Keratinocyte (primary cell): ENCODE results near the gene ALS2CL. TPM values are rescaled to one million over a fixed set of nuclear protein-coding genes. Genes with fewer than 3 reads are reported as not detected.

Experiments used
- DNase-seq: peaks from one replicate; pipeline ENCODE4 v3.0.0-alpha.2; 2011; ENCODE audit warnings: low read depth, missing footprints, low spot score
- FAIRE-seq: peaks from 2 replicates; lab custom pipeline; 2011; peaks lifted over from hg19 to GRCh38; lab: Jason Lieb, UNC
- H2AFZ ChIP-seq: 2 replicates; pipeline ENCODE4 v1.6.0; 2012; ENCODE audit warnings: low read length, control low read depth, inconsistent platforms; ENCODE audit not compliant: control insufficient read depth
- H3K27ac ChIP-seq: 2 replicates; pipeline ENCODE4 v1.5.1; 2011; ENCODE audit warnings: low read length; ENCODE audit not compliant: control insufficient read depth, insufficient read depth
- H3K27me3 ChIP-seq: 3 replicates; pipeline ENCODE4 v1.6.0; 2011; ENCODE audit warnings: low read length; ENCODE audit not compliant: control insufficient read depth, insufficient read depth; ENCODE audit errors: extremely low read depth
- H3K36me3 ChIP-seq, 2 experiments: 2 replicates in 1 of 2; 3 replicates in 1 of 2; pipeline ENCODE4 v1.5.1; 2011; ENCODE audit warnings: low read length in 2 of 2, mild to moderate bottlenecking in 1 of 2; ENCODE audit not compliant: control insufficient read depth in 2 of 2, insufficient read depth in 2 of 2; ENCODE audit errors: extremely low read depth in 1 of 2
- H3K4me1 ChIP-seq: 3 replicates; pipeline ENCODE4 v1.5.1; 2011; ENCODE audit warnings: low read length; ENCODE audit not compliant: control insufficient read depth, insufficient read depth; ENCODE audit errors: extremely low read depth
- H3K4me2 ChIP-seq: 3 replicates; pipeline ENCODE4 v1.6.0; 2011; ENCODE audit warnings: low read depth, low read length; ENCODE audit not compliant: control insufficient read depth, insufficient read depth; ENCODE audit errors: extremely low read depth
- H3K4me3 ChIP-seq, 3 experiments: fragments of 200-600 bp in 1 of 3; sonication (generic) in 1 of 3; 2 replicates in 2 of 3; 3 replicates in 1 of 3; pipeline ENCODE4 v1.5.1; 2011 to 2016; ENCODE audit warnings: low read length in 3 of 3, mild to moderate bottlenecking in 3 of 3, control low read depth in 2 of 3, inconsistent platforms in 1 of 3, low read depth in 1 of 3, mixed read lengths in 1 of 3, mixed run types in 1 of 3, moderate library complexity in 1 of 3; ENCODE audit not compliant: control insufficient read depth in 2 of 3, insufficient read depth in 2 of 3; ENCODE audit errors: extremely low read depth in 1 of 3
- H3K79me2 ChIP-seq: 2 replicates; pipeline ENCODE4 v1.6.0; 2012; ENCODE audit warnings: low read length; ENCODE audit not compliant: control insufficient read depth, insufficient read depth
- H3K9ac ChIP-seq: 3 replicates; pipeline ENCODE4 v1.6.0; 2011; ENCODE audit warnings: low read length; ENCODE audit not compliant: control insufficient read depth, insufficient read depth; ENCODE audit errors: extremely low read depth
- H3K9me1 ChIP-seq: 3 replicates; pipeline ENCODE4 v1.6.0; 2011; ENCODE audit warnings: low read length; ENCODE audit not compliant: control insufficient read depth, insufficient read depth; ENCODE audit errors: extremely low read depth
- H3K9me3 ChIP-seq: 2 replicates; pipeline ENCODE4 v1.5.1; 2012; ENCODE audit warnings: low read depth, low read length; ENCODE audit not compliant: control insufficient read depth
- H4K20me1 ChIP-seq: 3 replicates; pipeline ENCODE4 v1.6.0; 2011; ENCODE audit warnings: low read length; ENCODE audit not compliant: control insufficient read depth, insufficient read depth; ENCODE audit errors: extremely low read depth
- CTCF ChIP-seq, 3 experiments: IDR thresholded peaks in 1 of 3; conservative IDR thresholded peaks in 1 of 3; optimal IDR thresholded peaks in 1 of 3; 2 replicates in 2 of 3; 3 replicates in 1 of 3; pipeline versions ENCODE3 to v1.5.1; 2011; ENCODE audit warnings: low read length in 3 of 3, mild to moderate bottlenecking in 3 of 3, moderate library complexity in 2 of 3, control low read depth in 1 of 3, inconsistent platforms in 1 of 3; ENCODE audit not compliant: insufficient read depth in 2 of 3; ENCODE audit errors: extremely low read depth in 1 of 3
- EZH2 ChIP-seq: IDR thresholded peaks from one replicate; pipeline ENCODE4 v1.6.1; 2012; ENCODE audit warnings: inconsistent platforms, mild to moderate bottlenecking, low read length, moderate library complexity
- dilution Hi-C: fragments of 300-500 bp; cut with MboI; formaldehyde crosslinking; loops from one replicate; pipeline ENCODE4 v1.7.0; 2020; ENCODE audit warnings: low sequenced_read_pairs; ENCODE audit not compliant: extremely low pct_ligation_motif_present
- polyA plus RNA-seq, 5 experiments: library from polyadenylated mRNA; depleted of rRNA in 3 of 5; stranded (reverse) in 3 of 5; stranded (forward) in 1 of 5; unstranded in 1 of 5; fragments of >200 nt; gene quantifications; 1 replicate in 1 of 5; 2 replicates in 3 of 5; 3 replicates in 1 of 5; pipeline versions ENCODE4 v1.2.1 to v1.2.3, GENCODE V29; 2011 to 2012; ENCODE audit warnings: missing spikeins in 2 of 5, low read depth in 1 of 5, low replicate concordance in 1 of 5

Gene ALS2CL
- polyA plus RNA-seq, 1 donor (not counting 4 experiments of a cell fraction or from before 2014, with no cell fraction given), result 40.9 TPM

- Histone ChIP-seq H2AFZ (no peak overlapping the region), H3K9me1 (no peaks in the 10 kb centered on the region), H3K4me3 (no peak overlapping the region), H3K79me2 (no peaks in the 10 kb centered on the region), H3K9me3 (no peaks in the 10 kb centered on the region), H3K27ac (no peak overlapping the region), H3K4me2 (no peak overlapping the region), H3K4me1 (no peaks in the 10 kb centered on the region), H4K20me1 (no peaks in the 10 kb centered on the region), H3K27me3 (peaks cover 13% of the 10 kb centered on the region), H3K9ac (no peak overlapping the region), H3K36me3 (no peaks in the 10 kb centered on the region)
- dilution Hi-C loops, result no loop called here
- FAIRE-seq (no peak), DNase-seq (no peak)
- TF ChIP-seq CTCF (optimal IDR thresholded peaks at IDR 0.05 in 1 of 3, IDR thresholded peaks at IDR 0.05 in 1 of 3, conservative IDR thresholded peaks at IDR 0.05 in 1 of 3; ENCODE audit: extremely low read depth in 1 of 3, insufficient read depth in 2 of 3, low read length in 3 of 3), result no peak
- TF ChIP-seq EZH2, result no peak
These were observed 38.3 kb upstream of the ALS2CL start for GRCh38 chr3:46731795-46732194.

GRCh38 chr3:46730819-46731218, 37.3 kb upstream of the ALS2CL start:
- Histone ChIP-seq H3K9ac (no peak overlapping the region), H2AFZ (no peak overlapping the region), H3K36me3 (no peaks in the 10 kb centered on the region), H3K27me3 (peaks cover 4% of the 10 kb centered on the region), H4K20me1 (no peaks in the 10 kb centered on the region), H3K4me1 (no peaks in the 10 kb centered on the region), H3K4me3 (no peak overlapping the region), H3K9me1 (no peaks in the 10 kb centered on the region), H3K79me2 (no peaks in the 10 kb centered on the region), H3K27ac (no peak overlapping the region), H3K4me2 (no peak overlapping the region), H3K9me3 (no peaks in the 10 kb centered on the region)
- dilution Hi-C loops, result no loop called here
- no peak for TF ChIP-seq CTCF (optimal IDR thresholded peaks at IDR 0.05 in 1 of 3, IDR thresholded peaks at IDR 0.05 in 1 of 3, conservative IDR thresholded peaks at IDR 0.05 in 1 of 3; ENCODE audit: extremely low read depth in 1 of 3, insufficient read depth in 2 of 3, low read length in 3 of 3)
- no peak for FAIRE-seq
- DNase-seq, result no peak
